Glutamatergic neuron (in vitro differentiated cells): Measurements from ENCODE around the gene KAZALD1. TPM values are rescaled to one million over a fixed set of nuclear protein-coding genes. Genes with fewer than 3 reads are reported as not detected.

ENCODE experiments used
- DNase-seq: peaks from one replicate; pipeline ENCODE4 v3.0.0; 2022
- H3K27ac Mint-ChIP-seq: one replicate; pipeline ENCODE4 v1.8.0; 2020; ENCODE audit warnings: mild to moderate bottlenecking, mixed read lengths, inconsistent platforms; ENCODE audit not compliant: unreplicated experiment
- H3K27me3 Mint-ChIP-seq: one replicate; pipeline ENCODE4 v1.8.0; 2020; ENCODE audit warnings: mild to moderate bottlenecking, moderate library complexity, mixed read lengths, inconsistent platforms; ENCODE audit not compliant: unreplicated experiment
- H3K36me3 Mint-ChIP-seq: one replicate; pipeline ENCODE4 v1.8.0; 2020; ENCODE audit warnings: mild to moderate bottlenecking, mixed read lengths, inconsistent platforms; ENCODE audit not compliant: unreplicated experiment
- H3K4me1 Mint-ChIP-seq: one replicate; pipeline ENCODE4 v1.8.0; 2020; ENCODE audit warnings: mild to moderate bottlenecking, low read depth, mixed read lengths, inconsistent platforms; ENCODE audit not compliant: unreplicated experiment
- H3K4me3 Mint-ChIP-seq: one replicate; pipeline ENCODE4 v1.8.0; 2020; ENCODE audit warnings: mild to moderate bottlenecking, mixed read lengths, inconsistent platforms; ENCODE audit not compliant: unreplicated experiment
- H3K9me3 Mint-ChIP-seq: one replicate; pipeline ENCODE4 v1.8.0; 2020; ENCODE audit warnings: mild to moderate bottlenecking, moderate library complexity, mixed read lengths, inconsistent platforms; ENCODE audit not compliant: unreplicated experiment
- CTCF ChIP-seq: fragments of 200-600 bp; sonication (generic); IDR thresholded peaks from one replicate; pipeline ENCODE4 v1.5.0; 2021; ENCODE audit not compliant: partially characterized antibody, unreplicated experiment
- total RNA-seq: library from RNA; stranded (reverse); fragmentation: NEBNext Ultra II Directional; extraction: Animal tissue kit (Norgen Biotek cat#: 25700); gene quantifications from one replicate; pipeline ENCODE4 v1.2.1, GENCODE V29; 2021; ENCODE audit not compliant: unreplicated experiment

The KAZALD1 gene
- total RNA-seq, 1 donor from 2014 or later, result 0.59 TPM

DNA sequence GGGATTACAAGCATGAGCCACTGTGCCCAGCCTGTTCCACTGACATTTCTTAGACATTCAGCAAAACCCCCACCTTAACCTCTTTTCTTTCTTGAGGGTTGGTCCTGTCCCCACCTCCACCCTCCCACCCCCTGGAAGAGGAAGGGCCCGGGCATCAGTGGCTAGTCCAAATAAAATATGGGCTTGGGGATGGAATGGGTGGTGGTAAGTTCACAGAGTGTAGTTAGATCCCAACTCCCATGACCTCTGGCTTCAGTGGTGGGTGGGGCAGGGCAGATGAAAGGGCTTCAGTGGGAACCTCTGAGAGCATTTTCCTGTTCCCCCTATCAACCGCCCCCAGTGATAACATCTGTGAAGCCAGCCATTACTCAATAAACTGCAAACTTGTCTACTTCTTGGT lies 20.9 kb upstream of the KAZALD1 start:
- H3K9me3 Mint-ChIP-seq, result peaks cover 6% of the 10 kb centered on the region
- no peak overlapping the region for H3K4me3 Mint-ChIP-seq
- no peak overlapping the region for H3K27ac Mint-ChIP-seq
- peaks cover 7% of the 10 kb centered on the region for H3K36me3 Mint-ChIP-seq
- H3K4me1 Mint-ChIP-seq, result peaks cover 13% of the 10 kb centered on the region
- H3K27me3 Mint-ChIP-seq, result peaks cover 9% of the 10 kb centered on the region
- no peak for TF ChIP-seq CTCF
- DNase-seq, result no peak

GRCh38 chr10:101041252-101041761 lies 20.5 kb upstream of the KAZALD1 start:
- Mint-ChIP-seq H3K9me3 (peaks cover 6% of the 10 kb centered on the region), H3K4me1 (peaks cover 13% of the 10 kb centered on the region), H3K27ac (no peak overlapping the region), H3K4me3 (no peak overlapping the region), H3K27me3 (peaks cover 12% of the 10 kb centered on the region), H3K36me3 (peaks cover 7% of the 10 kb centered on the region)
- DNase-seq, result peak; percentile 83
- TF ChIP-seq CTCF, result peak; percentile 74

GRCh38 chr10:101042118-101042517 lies 19.7 kb upstream of the KAZALD1 start:
- Mint-ChIP-seq H3K9me3 (peaks cover 6% of the 10 kb centered on the region), H3K36me3 (peaks cover 7% of the 10 kb centered on the region), H3K4me3 (peak overlapping the region; percentile 98), H3K27ac (peak overlapping the region; percentile 95), H3K27me3 (peaks cover 16% of the 10 kb centered on the region), H3K4me1 (peaks cover 17% of the 10 kb centered on the region)
- no peak for TF ChIP-seq CTCF
- no peak for DNase-seq

- peaks cover 18% of the 10 kb centered on the region for H3K4me1 Mint-ChIP-seq
- peak; percentile 92 for DNase-seq
Measured at GRCh38 chr10:101042667-101043362, 19.0 kb upstream of the KAZALD1 start.

More at GRCh38 chr10:101042667-101043362, 19.0 kb upstream of the KAZALD1 start:
- Mint-ChIP-seq H3K36me3 (peaks cover 4% of the 10 kb centered on the region), H3K27me3 (peaks cover 16% of the 10 kb centered on the region), H3K4me3 (peak overlapping the region; percentile 98), H3K27ac (peak overlapping the region; percentile 95), H3K9me3 (peaks cover 5% of the 10 kb centered on the region)
- TF ChIP-seq CTCF, result no peak
